HCT116 (cell line): ENCODE data around the gene ZFP57. TPM values are rescaled to one million over a fixed set of nuclear protein-coding genes. Genes with fewer than 3 reads are reported as not detected.

ENCODE experiments used
- ATAC-seq: fragments of 200-7000 bp; cut with Tn5 transposase; 2 replicates; pipeline ENCODE4 v1.9.1; 2020; ENCODE audit warnings: mild to moderate bottlenecking, moderate library complexity
- BruUV-seq: library from RNA; stranded (reverse); fragments of 400-500 nt; replicated peaks from 2 replicates; lab custom pipeline; 2021; lab: Mats Ljungman, UMichigan
- CTCF ChIA-PET: fragments of 300-600 bp; sonication (Branson Sonifier 250); formaldehyde crosslinking; loops from one replicate; lab custom pipeline; 2021; ENCODE audit warnings: antibody characterized with exemption; lab: Charles Lee
- POLR2A ChIA-PET: fragments of 300-600, 350-600 bp; sonication (Branson Sonifier 250); formaldehyde crosslinking; loops from one replicate; lab custom pipeline; 2021; ENCODE audit warnings: antibody characterized with exemption; lab: Charles Lee
- RAD21 ChIA-PET, 2 experiments: fragments of 300-600 bp; sonication (Branson Sonifier 250); formaldehyde crosslinking; loops; one replicate each; lab custom pipeline; 2023; ENCODE audit warnings: low total read pairs in 2 of 2; ENCODE audit not compliant: uncharacterized antibody in 2 of 2, unreplicated experiment in 2 of 2, low non-redundant PET in 1 of 2; lab: Charles Lee
- DNase-seq: peaks from one replicate; pipeline ENCODE4 v3.0.0-alpha.2; 2010; ENCODE audit warnings: low read depth, low spot score
- H2AFZ ChIP-seq: fragments of 200-600 bp; shearing (Covaris generic), sonication (generic); 2 replicates; pipeline ENCODE4 v1.6.1; 2017; ENCODE audit warnings: low read depth, mixed run types, mixed read lengths, antibody characterized with exemption, low read length; ENCODE audit not compliant: poor library complexity, severe bottlenecking
- H3K27ac ChIP-seq: 2 replicates; pipeline ENCODE4 v1.5.1; 2012; ENCODE audit warnings: low read depth, low read length
- H3K27me3 ChIP-seq: fragments of 200-600 bp; sonication (generic); 2 replicates; pipeline ENCODE4 v1.6.1; 2016; ENCODE audit warnings: mixed run types, low read length, mixed read lengths; ENCODE audit not compliant: insufficient read depth
- H3K36me3 ChIP-seq, 2 experiments: fragments of 200-500 bp in 1 of 2; fragments of 200-600 bp in 1 of 2; sonication (Bioruptor generic) in 1 of 2; sonication (generic) in 1 of 2; 2 replicates each; pipeline versions ENCODE4 v1.5.1 to v1.6.1; 2014 to 2016; ENCODE audit warnings: low read length in 2 of 2, inconsistent platforms in 1 of 2, mixed read lengths in 1 of 2, mixed run types in 1 of 2; ENCODE audit not compliant: insufficient read depth in 2 of 2, control insufficient read depth in 1 of 2
- H3K4me1 ChIP-seq, 2 experiments: fragments of 200-600 bp in 1 of 2; sonication (generic) in 1 of 2; 2 replicates each; pipeline versions ENCODE4 v1.5.1 to v1.6.1; 2012 to 2017; ENCODE audit warnings: low read length in 2 of 2, inconsistent platforms in 1 of 2, mild to moderate bottlenecking in 1 of 2, mixed read lengths in 1 of 2, mixed run types in 1 of 2, moderate library complexity in 1 of 2; ENCODE audit not compliant: insufficient read depth in 2 of 2, control insufficient read depth in 1 of 2
- H3K4me2 ChIP-seq: fragments of 200-600 bp; sonication (generic); 2 replicates; pipeline ENCODE4 v1.6.1; 2017; ENCODE audit warnings: mixed run types, low read length, mixed read lengths
- H3K4me3 ChIP-seq, 2 experiments: fragments of 200-600 bp in 1 of 2; sonication (generic) in 1 of 2; replicated peaks in 1 of 2; 2 replicates each; pipeline ENCODE4 v1.5.1; 2011 to 2016; ENCODE audit warnings: low read length in 2 of 2, control low read depth in 1 of 2, low read depth in 1 of 2, mild to moderate bottlenecking in 1 of 2, mixed read lengths in 1 of 2, mixed run types in 1 of 2
- H3K79me2 ChIP-seq: fragments of 200-600 bp; sonication (generic); 2 replicates; pipeline ENCODE4 v1.6.1; 2017; ENCODE audit warnings: mild to moderate bottlenecking, mixed run types, low read length, moderate library complexity, mixed read lengths; ENCODE audit not compliant: insufficient read depth
- H3K9ac ChIP-seq: fragments of 200-600 bp; sonication (generic); 2 replicates; pipeline ENCODE4 v1.6.1; 2016; ENCODE audit warnings: low read length, mixed read lengths
- H3K9me2 ChIP-seq: fragments of 200-600 bp; sonication (generic), shearing (Covaris generic); 2 replicates; pipeline ENCODE4 v1.6.1; 2017; ENCODE audit warnings: mixed run types, mild to moderate bottlenecking, moderate library complexity; ENCODE audit not compliant: insufficient read depth
- H3K9me3 ChIP-seq, 2 experiments: fragments of 200-500 bp in 1 of 2; fragments of 200-600 bp in 1 of 2; sonication (Bioruptor generic) in 1 of 2; sonication (generic) in 1 of 2; 2 replicates each; pipeline ENCODE4 v1.6.1; 2014 to 2017; ENCODE audit warnings: low read length in 2 of 2, mixed read lengths in 2 of 2, inconsistent platforms in 1 of 2, low read depth in 1 of 2, mild to moderate bottlenecking in 1 of 2, mixed run types in 1 of 2, moderate library complexity in 1 of 2; ENCODE audit not compliant: control insufficient read depth in 1 of 2, insufficient read depth in 1 of 2
- H4K20me1 ChIP-seq: fragments of 200-600 bp; sonication (generic), shearing (Covaris generic); 2 replicates; pipeline ENCODE4 v1.6.1; 2017; ENCODE audit warnings: mixed run types, mild to moderate bottlenecking, moderate library complexity; ENCODE audit not compliant: insufficient read depth
- CBX3 ChIP-seq: IDR thresholded peaks from 2 replicates; pipeline ENCODE4 v1.6.1; 2012; ENCODE audit warnings: low read depth
- CEBPB ChIP-seq: IDR thresholded peaks from 2 replicates; pipeline ENCODE4 v1.6.1; 2012; ENCODE audit warnings: low read depth
- ELF1 ChIP-seq: IDR thresholded peaks from 2 replicates; pipeline ENCODE4 v1.6.1; 2012; ENCODE audit warnings: low read depth, borderline replicate concordance
- EZH2 ChIP-seq: fragments of 200-600 bp; sonication (generic); IDR thresholded peaks from 2 replicates; pipeline ENCODE4 v1.6.1; 2017; ENCODE audit warnings: antibody characterized with exemption, mixed run types
- EZH2phosphoT487 ChIP-seq: fragments of 200-600 bp; IDR thresholded peaks from 2 replicates; pipeline ENCODE4 v1.6.1; 2018; ENCODE audit warnings: antibody characterized with exemption, borderline replicate concordance
- FOSL1 ChIP-seq: IDR thresholded peaks from 2 replicates; pipeline ENCODE4 v1.6.1; 2012; ENCODE audit warnings: low read depth
- JUND ChIP-seq: IDR thresholded peaks from 2 replicates; pipeline ENCODE4 v1.6.1; 2012
- MAX ChIP-seq: IDR thresholded peaks from 2 replicates; pipeline ENCODE4 v1.6.1; 2012
- POLR2A ChIP-seq: IDR thresholded peaks from 2 replicates; pipeline ENCODE4 v1.7.0; 2011; ENCODE audit warnings: borderline replicate concordance; ENCODE audit not compliant: insufficient read depth, insufficient read length; ENCODE audit errors: extremely low read depth
- POLR2AphosphoS5 ChIP-seq: IDR thresholded peaks from 2 replicates; pipeline ENCODE4 v1.6.1; 2011; ENCODE audit warnings: mild to moderate bottlenecking, low read depth, low read length, moderate library complexity
- REST ChIP-seq: IDR thresholded peaks from 2 replicates; pipeline ENCODE4 v1.6.1; 2012; ENCODE audit warnings: low read depth
- SIN3A ChIP-seq: IDR thresholded peaks from 2 replicates; pipeline ENCODE4 v1.6.1; 2012; ENCODE audit warnings: low read depth
- SRF ChIP-seq: IDR thresholded peaks from 2 replicates; pipeline ENCODE4 v1.6.1; 2012; ENCODE audit warnings: low read depth
- TCF7L2 ChIP-seq: IDR thresholded peaks from 2 replicates; pipeline ENCODE4 v1.7.0; 2011; ENCODE audit warnings: borderline replicate concordance, inconsistent platforms; ENCODE audit not compliant: insufficient read depth, insufficient read length; ENCODE audit errors: extremely low read depth
- YY1 ChIP-seq: IDR thresholded peaks from 2 replicates; pipeline ENCODE4 v1.6.1; 2011; ENCODE audit warnings: low read length, low read depth, moderate library complexity, mild to moderate bottlenecking; ENCODE audit not compliant: insufficient replicate concordance; ENCODE audit errors: extremely low read depth
- ZBTB33 ChIP-seq: IDR thresholded peaks from 2 replicates; pipeline ENCODE4 v1.6.1; 2011; ENCODE audit warnings: mild to moderate bottlenecking, low read length, moderate library complexity; ENCODE audit not compliant: insufficient replicate concordance; ENCODE audit errors: extremely low read depth
- ZFX ChIP-seq: fragments of 450-650 bp; IDR thresholded peaks from 2 replicates; pipeline ENCODE4 v1.6.1; 2017
- ZNF274 ChIP-seq: fragments of 200-500 bp; sonication (Bioruptor generic); IDR thresholded peaks from 2 replicates; pipeline ENCODE4 v1.6.1; 2014; ENCODE audit warnings: mild to moderate bottlenecking, low read depth, low read length, inconsistent platforms
- intact Hi-C: fragments of 100-400 bp; cut with micrococcal nuclease; formaldehyde crosslinking; loops from 2 replicates; pipeline ENCODE4 v1.10.0; 2022
- total RNA-seq: library from RNA; stranded (reverse); gene quantifications from one replicate; pipeline ENCODE4 v1.2.1, GENCODE V29; 2021; ENCODE audit not compliant: unreplicated experiment
- TF ChIP-seq, protein P1 (sequence below), 3 experiments: fragments of 200-600 bp in 1 of 3; sonication (generic) in 1 of 3; IDR thresholded peaks in 2 of 3; conservative IDR thresholded peaks in 1 of 3; 2 replicates each; pipeline ENCODE4 v1.5.1; 2012 to 2017; ENCODE audit warnings: low read depth in 2 of 3, low read length in 2 of 3, antibody characterized with exemption in 1 of 3, borderline replicate concordance in 1 of 3, control low read depth in 1 of 3, mild to moderate bottlenecking in 1 of 3, mixed read lengths in 1 of 3, mixed run types in 1 of 3, moderate library complexity in 1 of 3; ENCODE audit not compliant: insufficient read depth in 1 of 3

ZFP57 gene
- total RNA-seq, 1 experiment from 2014 or later, result not detected

DNA sequence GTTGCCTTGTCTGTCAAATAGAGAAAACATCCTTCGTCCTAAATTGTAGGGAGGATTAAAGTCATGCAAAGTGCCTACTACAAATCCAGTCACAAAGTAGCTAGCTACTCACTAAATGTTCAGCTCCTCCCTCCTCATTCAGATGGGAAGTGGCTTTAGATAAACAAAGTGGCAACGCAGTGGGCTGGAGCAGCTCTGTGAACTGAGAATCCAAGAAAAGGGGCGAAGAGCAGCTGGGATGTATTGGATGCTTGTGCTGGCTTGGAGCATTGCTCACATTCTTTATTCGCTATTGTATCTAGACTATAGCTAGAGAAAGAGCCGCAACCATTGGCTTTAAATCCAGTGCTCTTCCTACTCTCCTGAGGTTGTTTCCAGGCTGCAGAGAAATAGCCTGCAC lies 13.8 kb downstream of the ZFP57 start:
- no peak overlapping the region for H3K9ac ChIP-seq
- no peaks in the 10 kb centered on the region for H4K20me1 ChIP-seq
- H3K4me1 ChIP-seq, result no peaks in the 10 kb centered on the region
- H3K27ac ChIP-seq, result no peak overlapping the region
- ChIA-PET RAD21 (no interaction called here), CTCF (interaction anchor here (2.2 to 6.9 kb wide), 2 partner anchors 13 to 17 kb away, joined by 21 to 70 read pairs; no protein-coding TSS in a partner anchor), POLR2A (no interaction called here)
- H3K36me3 ChIP-seq, result no peaks in the 10 kb centered on the region
- H3K9me2 ChIP-seq, result no peaks in the 10 kb centered on the region
- H2AFZ ChIP-seq, result no peak overlapping the region
- no TSS peak for BruUV-seq
- H3K9me3 ChIP-seq, result no peaks in the 10 kb centered on the region
- no peaks in the 10 kb centered on the region for H3K79me2 ChIP-seq
- intact Hi-C loops, result no loop called here
- H3K4me2 ChIP-seq, result no peak overlapping the region
- TF ChIP-seq JUND (no peak), ZBTB33 (no peak), TCF7L2 (no peak), MAX (no peak), SRF (no peak), ELF1 (no peak), CBX3 (no peak), ZNF274 (no peak), ZFX (no peak), POLR2A (no peak), POLR2AphosphoS5 (no peak), CEBPB (no peak), REST (no peak), SIN3A (no peak), EZH2phosphoT487 (no peak), EZH2 (no peak), FOSL1 (no peak), YY1 (no peak)
- TF ChIP-seq, protein P1, sequence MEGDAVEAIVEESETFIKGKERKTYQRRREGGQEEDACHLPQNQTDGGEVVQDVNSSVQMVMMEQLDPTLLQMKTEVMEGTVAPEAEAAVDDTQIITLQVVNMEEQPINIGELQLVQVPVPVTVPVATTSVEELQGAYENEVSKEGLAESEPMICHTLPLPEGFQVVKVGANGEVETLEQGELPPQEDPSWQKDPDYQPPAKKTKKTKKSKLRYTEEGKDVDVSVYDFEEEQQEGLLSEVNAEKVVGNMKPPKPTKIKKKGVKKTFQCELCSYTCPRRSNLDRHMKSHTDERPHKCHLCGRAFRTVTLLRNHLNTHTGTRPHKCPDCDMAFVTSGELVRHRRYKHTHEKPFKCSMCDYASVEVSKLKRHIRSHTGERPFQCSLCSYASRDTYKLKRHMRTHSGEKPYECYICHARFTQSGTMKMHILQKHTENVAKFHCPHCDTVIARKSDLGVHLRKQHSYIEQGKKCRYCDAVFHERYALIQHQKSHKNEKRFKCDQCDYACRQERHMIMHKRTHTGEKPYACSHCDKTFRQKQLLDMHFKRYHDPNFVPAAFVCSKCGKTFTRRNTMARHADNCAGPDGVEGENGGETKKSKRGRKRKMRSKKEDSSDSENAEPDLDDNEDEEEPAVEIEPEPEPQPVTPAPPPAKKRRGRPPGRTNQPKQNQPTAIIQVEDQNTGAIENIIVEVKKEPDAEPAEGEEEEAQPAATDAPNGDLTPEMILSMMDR (IDR thresholded peaks at IDR 0.05 in 2 of 3, conservative IDR thresholded peaks at IDR 0.05 in 1 of 3; ENCODE audit: borderline replicate concordance in 1 of 3, insufficient read depth in 1 of 3, low read depth in 2 of 3, low read length in 2 of 3), result no peak
- ATAC-seq, result no peak
- no peaks in the 10 kb centered on the region for H3K27me3 ChIP-seq
- no peak overlapping the region for H3K4me3 ChIP-seq
- DNase-seq, result no peak
